MM.1S (cell line): ENCODE data around the gene SLC16A9.
A peak's percentile ranks its signal among the peaks of the same experiment; 100 is the strongest.

Experiments
- DNase-seq: peaks from one replicate; pipeline ENCODE4 v3.0.0-alpha.2; 2015
- H2AFZ ChIP-seq: fragments of 300-600 bp; sonication (generic); 2 replicates; pipeline ENCODE4 v1.6.0; 2016; ENCODE audit warnings: antibody characterized with exemption, low read length
- H3F3A ChIP-seq: fragments of 300-600 bp; sonication (generic); 2 replicates; pipeline ENCODE4 v1.6.1; 2016; ENCODE audit warnings: mild to moderate bottlenecking, antibody characterized with exemption, low read length, moderate library complexity, mixed read lengths; ENCODE audit not compliant: insufficient read depth
- H3K27ac ChIP-seq: fragments of 300-600 bp; sonication (generic); 2 replicates; pipeline ENCODE4 v1.5.1; 2016; ENCODE audit warnings: mild to moderate bottlenecking, low read length
- H3K27me3 ChIP-seq: fragments of 300-600 bp; sonication (generic); replicated peaks from 2 replicates; pipeline ENCODE4 v1.6.0; 2016; ENCODE audit warnings: low read length; ENCODE audit not compliant: insufficient read depth
- H3K36me3 ChIP-seq: fragments of 300-600 bp; sonication (generic); replicated peaks from 2 replicates; pipeline ENCODE4 v1.6.1; 2016; ENCODE audit warnings: mild to moderate bottlenecking, low read length, mixed read lengths; ENCODE audit not compliant: insufficient read depth
- H3K4me1 ChIP-seq: fragments of 300-600 bp; sonication (generic); 2 replicates; pipeline ENCODE4 v1.6.1; 2016; ENCODE audit warnings: low read length, mixed read lengths
- H3K4me2 ChIP-seq: fragments of 300-600 bp; sonication (generic); 2 replicates; pipeline ENCODE4 v1.6.0; 2016; ENCODE audit warnings: low read depth, low read length
- H3K4me3 ChIP-seq: fragments of 300-600 bp; sonication (generic); 2 replicates; pipeline ENCODE4 v1.5.1; 2016; ENCODE audit warnings: low read length, mixed read lengths
- H3K79me2 ChIP-seq: fragments of 300-600 bp; sonication (generic); 2 replicates; pipeline ENCODE4 v1.6.1; 2016; ENCODE audit warnings: mixed run types, low read length, mixed read lengths
- H3K9ac ChIP-seq: fragments of 300-600 bp; sonication (generic); 2 replicates; pipeline ENCODE4 v1.6.1; 2016; ENCODE audit warnings: low read length, mixed read lengths
- H3K9me2 ChIP-seq: fragments of 300-600 bp; sonication (generic); replicated peaks from 2 replicates; pipeline ENCODE4 v1.6.1; 2016; ENCODE audit warnings: mild to moderate bottlenecking, low read length, mixed read lengths; ENCODE audit not compliant: insufficient read depth
- H3K9me3 ChIP-seq: fragments of 300-600 bp; sonication (generic); replicated peaks from 2 replicates; pipeline ENCODE4 v1.6.1; 2016; ENCODE audit warnings: mild to moderate bottlenecking, low read length, mixed read lengths; ENCODE audit not compliant: insufficient read depth
- H4K20me1 ChIP-seq: fragments of 300-600 bp; sonication (generic); 2 replicates; pipeline ENCODE4 v1.6.1; 2016; ENCODE audit warnings: mild to moderate bottlenecking, low read length, moderate library complexity, mixed read lengths; ENCODE audit not compliant: insufficient read depth
- CTCF ChIP-seq: fragments of 300-600 bp; sonication (generic); IDR thresholded peaks from 2 replicates; pipeline ENCODE4 v1.5.1; 2016; ENCODE audit warnings: antibody characterized with exemption, low read length, mixed read lengths
- EZH2 ChIP-seq: fragments of 300-600 bp; sonication (generic); optimal IDR thresholded peaks from 2 replicates; pipeline ENCODE3; 2017; ENCODE audit warnings: low read depth, mild to moderate bottlenecking, antibody characterized with exemption, low read length, mixed read lengths
- EZH2phosphoT487 ChIP-seq: fragments of 300-600 bp; sonication (generic); IDR thresholded peaks from 2 replicates; pipeline ENCODE4 v1.6.1; 2018; ENCODE audit warnings: antibody characterized with exemption, low read length

The SLC16A9 gene

GRCh38 chr10:59674215-59674836, 35.3 kb downstream of the SLC16A9 start:
- Histone ChIP-seq H3K9me2 (no peaks in the 10 kb centered on the region), H3K9me3 (no peaks in the 10 kb centered on the region), H2AFZ (no peak overlapping the region), H3K79me2 (no peaks in the 10 kb centered on the region), H3K4me2 (0 out of 2 replicates have a peak overlapping the region, but pooled peaks have one; percentile 1), H3K4me3 (no peak overlapping the region), H3K27ac (no peak overlapping the region), H3K9ac (no peak overlapping the region), H3K36me3 (no peaks in the 10 kb centered on the region), H3K4me1 (peaks cover 30% of the 10 kb centered on the region), H3K27me3 (no peaks in the 10 kb centered on the region), H3F3A (peaks cover 6% of the 10 kb centered on the region; the same call in 1 of the 2 replicates), H4K20me1 (no peaks in the 10 kb centered on the region)
- TF ChIP-seq CTCF (no peak), EZH2phosphoT487 (no peak)
- no peak for DNase-seq

- DNase-seq = no peak
- no peak overlapping the region for H3K4me2 ChIP-seq
- H2AFZ ChIP-seq = no peak overlapping the region
- H3F3A ChIP-seq = no peaks in the 10 kb centered on the region
- no peak for TF ChIP-seq CTCF
- TF ChIP-seq EZH2 = no peak
- no peak for TF ChIP-seq EZH2phosphoT487
- H3K9me2 ChIP-seq = no peaks in the 10 kb centered on the region
- no peak overlapping the region for H3K27ac ChIP-seq
- no peaks in the 10 kb centered on the region for H3K79me2 ChIP-seq
- peaks cover 28% of the 10 kb centered on the region for H3K4me1 ChIP-seq
- no peaks in the 10 kb centered on the region for H3K36me3 ChIP-seq
- no peaks in the 10 kb centered on the region for H4K20me1 ChIP-seq
- no peak overlapping the region for H3K9ac ChIP-seq
- no peak overlapping the region for H3K4me3 ChIP-seq
- H3K9me3 ChIP-seq = no peaks in the 10 kb centered on the region
- no peaks in the 10 kb centered on the region for H3K27me3 ChIP-seq
These were observed 37.3 kb downstream of the SLC16A9 start for GRCh38 chr10:59672150-59672875.

- no peaks in the 10 kb centered on the region for H3F3A ChIP-seq
- DNase-seq = no peak
- no peaks in the 10 kb centered on the region for H4K20me1 ChIP-seq
- H3K4me2 ChIP-seq = no peak overlapping the region
- peaks cover 24% of the 10 kb centered on the region for H3K4me1 ChIP-seq
- no peaks in the 10 kb centered on the region for H3K9me3 ChIP-seq
- no peaks in the 10 kb centered on the region for H3K9me2 ChIP-seq
- no peaks in the 10 kb centered on the region for H3K79me2 ChIP-seq
- H3K4me3 ChIP-seq = no peak overlapping the region
- no peak overlapping the region for H3K9ac ChIP-seq
- no peaks in the 10 kb centered on the region for H3K27me3 ChIP-seq
- TF ChIP-seq EZH2 (no peak), CTCF (no peak), EZH2phosphoT487 (no peak)
- H2AFZ ChIP-seq = no peak overlapping the region
- H3K27ac ChIP-seq = no peak overlapping the region
- no peaks in the 10 kb centered on the region for H3K36me3 ChIP-seq
These were observed 39.4 kb downstream of the SLC16A9 start for GRCh38 chr10:59670269-59670668.
